GM23338 (cell line): Measurements from ENCODE around the gene ZCCHC13. TPM values are rescaled to one million over a fixed set of nuclear protein-coding genes. Genes with fewer than 3 reads are reported as not detected.

Source experiments
- ATAC-seq: fragments of 200-7000 bp; cut with Tn5 transposase; 3 replicates; pipeline ENCODE4 v1.9.1; 2020
- DNase-seq: peaks from one replicate; pipeline ENCODE4 v3.0.0-alpha.2; 2015; ENCODE audit warnings: low spot score
- H2AFZ ChIP-seq: fragments of 200-600 bp; sonication (generic); 2 replicates; pipeline ENCODE4 v1.8.0; 2016; ENCODE audit warnings: antibody characterized with exemption, mild to moderate bottlenecking, moderate library complexity
- H3F3A ChIP-seq: fragments of 200-600 bp; sonication (generic); replicated peaks from 2 replicates; pipeline ENCODE4 v1.8.0; 2017; ENCODE audit warnings: antibody characterized with exemption, mixed run types, low read depth
- H3K27ac ChIP-seq: fragments of 200-600 bp; sonication (generic); 2 replicates; pipeline ENCODE4 v1.6.1; 2016; ENCODE audit warnings: low read depth
- H3K27me3 ChIP-seq: fragments of 200-600 bp; sonication (generic); 2 replicates; pipeline ENCODE4 v1.8.0; 2016; ENCODE audit warnings: mild to moderate bottlenecking, mixed run types, moderate library complexity; ENCODE audit not compliant: insufficient read depth
- H3K36me3 ChIP-seq: fragments of 200-600 bp; sonication (generic); 2 replicates; pipeline ENCODE4 v1.8.0; 2016; ENCODE audit warnings: mild to moderate bottlenecking; ENCODE audit not compliant: insufficient read depth
- H3K4me1 ChIP-seq: fragments of 200-600 bp; sonication (generic); 2 replicates; pipeline ENCODE4 v1.8.0; 2016; ENCODE audit warnings: mild to moderate bottlenecking, moderate library complexity; ENCODE audit not compliant: insufficient read depth
- H3K4me2 ChIP-seq: fragments of 200-600 bp; sonication (generic); 2 replicates; pipeline ENCODE4 v1.7.1; 2017; ENCODE audit warnings: mixed run types
- H3K4me3 ChIP-seq: fragments of 200-600 bp; sonication (generic); 2 replicates; pipeline ENCODE4 v1.6.1; 2016; ENCODE audit warnings: mixed run types
- H3K79me2 ChIP-seq: fragments of 200-600 bp; sonication (generic); replicated peaks from 2 replicates; pipeline ENCODE4 v1.8.0; 2017; ENCODE audit warnings: mild to moderate bottlenecking; ENCODE audit not compliant: insufficient read depth
- H3K9me2 ChIP-seq: fragments of 200-600 bp; sonication (generic); 2 replicates; pipeline ENCODE4 v1.8.0; 2017; ENCODE audit not compliant: insufficient read depth
- H4K20me1 ChIP-seq: fragments of 200-600 bp; sonication (generic); replicated peaks from 2 replicates; pipeline ENCODE4 v1.8.0; 2017; ENCODE audit warnings: mild to moderate bottlenecking; ENCODE audit not compliant: insufficient read depth
- H3K27ac Mint-ChIP-seq: 2 replicates; pipeline ENCODE4 v1.8.0; 2020; ENCODE audit warnings: inconsistent platforms, mild to moderate bottlenecking, moderate library complexity, mixed read lengths
- H3K27me3 Mint-ChIP-seq: 3 replicates; pipeline ENCODE4 v1.8.0; 2022; ENCODE audit warnings: low read depth, mild to moderate bottlenecking, moderate library complexity, mixed read lengths, inconsistent platforms; ENCODE audit not compliant: insufficient read depth, poor library complexity
- H3K36me3 Mint-ChIP-seq: 3 replicates; pipeline ENCODE4 v1.8.0; 2021; ENCODE audit warnings: low read depth, mild to moderate bottlenecking, inconsistent platforms, moderate library complexity, mixed read lengths
- H3K4me1 Mint-ChIP-seq: 3 replicates; pipeline ENCODE4 v1.8.0; 2020; ENCODE audit warnings: mild to moderate bottlenecking, inconsistent platforms, mixed read lengths
- H3K4me3 Mint-ChIP-seq: 3 replicates; pipeline ENCODE4 v1.8.0; 2021; ENCODE audit warnings: moderate library complexity, mild to moderate bottlenecking, inconsistent platforms, mixed read lengths
- H3K9me3 Mint-ChIP-seq: 3 replicates; pipeline ENCODE4 v1.8.0; 2020; ENCODE audit warnings: moderate library complexity, mild to moderate bottlenecking, inconsistent platforms, mixed read lengths
- CREB1 ChIP-seq: fragments of 250-450 bp; sonication (Bioruptor Pico); IDR thresholded peaks from 2 replicates; pipeline ENCODE4 v1.5.0; 2020; ENCODE audit warnings: low read depth, mild to moderate bottlenecking, moderate library complexity
- EZH2 ChIP-seq: fragments of 200-600 bp; sonication (generic); IDR thresholded peaks from one replicate; pipeline ENCODE4 v1.8.0; 2017; ENCODE audit warnings: antibody characterized with exemption, mild to moderate bottlenecking, low read depth; ENCODE audit not compliant: unreplicated experiment
- EZH2phosphoT487 ChIP-seq: fragments of 200-600 bp; sonication (generic); IDR thresholded peaks from one replicate; pipeline ENCODE4 v1.8.1; 2018; ENCODE audit warnings: antibody characterized with exemption; ENCODE audit not compliant: unreplicated experiment
- JUNB ChIP-seq: IDR thresholded peaks from one replicate; pipeline ENCODE4 v1.6.1; 2016; ENCODE audit warnings: antibody characterized with exemption; ENCODE audit not compliant: unreplicated experiment
- NANOG ChIP-seq: IDR thresholded peaks from 2 replicates; pipeline ENCODE4 v1.6.1; 2016; ENCODE audit warnings: antibody characterized with exemption, borderline replicate concordance
- POLR2AphosphoS5 ChIP-seq: IDR thresholded peaks from 2 replicates; pipeline ENCODE4 v1.6.1; 2016; ENCODE audit warnings: antibody characterized with exemption, low read depth
- REST ChIP-seq: IDR thresholded peaks from one replicate; pipeline ENCODE4 v1.6.1; 2018; ENCODE audit warnings: antibody characterized with exemption; ENCODE audit not compliant: unreplicated experiment
- STAT1 ChIP-seq: IDR thresholded peaks from one replicate; pipeline ENCODE4 v1.6.1; 2016; ENCODE audit warnings: antibody characterized with exemption; ENCODE audit not compliant: unreplicated experiment
- ZNF114 ChIP-seq: fragments of 250-450 bp; sonication (Bioruptor Pico); IDR thresholded peaks from 2 replicates; pipeline ENCODE4 v1.5.0; 2020; ENCODE audit warnings: mild to moderate bottlenecking, moderate library complexity
- ZNF331 ChIP-seq: fragments of 250-450 bp; sonication (Bioruptor Pico); IDR thresholded peaks from 2 replicates; pipeline ENCODE4 v1.5.0; 2020; ENCODE audit warnings: low read depth, mild to moderate bottlenecking, moderate library complexity
- polyA plus RNA-seq: library from polyadenylated mRNA; unstranded; fragments of >200 nt; fragmentation: Nextera tagmentation; extraction: Ambion mirVana; gene quantifications from 2 replicates; pipeline ENCODE4 v1.2.1, GENCODE V29; 2016
- total RNA-seq: library from RNA; depleted of rRNA; stranded (reverse); fragments of >200 nt; shearing (Covaris generic); gene quantifications from 2 replicates; pipeline ENCODE4 v1.2.3, GENCODE V29; 2014
- TF ChIP-seq, protein P1 (sequence below): fragments of 250-450 bp; sonication (Bioruptor Pico); IDR thresholded peaks from 2 replicates; pipeline ENCODE4 v1.5.0; 2020; ENCODE audit warnings: mild to moderate bottlenecking, moderate library complexity
- TF ChIP-seq, protein P2 (sequence below), 2 experiments: fragments of 200-600 bp in 1 of 2; sonication (generic) in 1 of 2; conservative IDR thresholded peaks; 2 replicates each; pipeline versions ENCODE4 v1.5.1 to v1.6.1; 2016 to 2017; ENCODE audit warnings: antibody characterized with exemption in 2 of 2, low read depth in 2 of 2, mild to moderate bottlenecking in 2 of 2, moderate library complexity in 1 of 2
- TF ChIP-seq, protein P3 (sequence below): IDR thresholded peaks from 2 replicates; pipeline ENCODE4 v1.6.1; 2016; ENCODE audit warnings: antibody characterized with exemption

The ZCCHC13 gene
- total and polyA plus RNA-seq, 2 experiments from 2014 or later: not detected

GRCh38 chrX:74353984-74354383 is 50.0 kb downstream of the ZCCHC13 start:
- Mint-ChIP-seq H3K4me3 (no peak overlapping the region), H3K27ac (no peak overlapping the region), H3K9me3 (no peaks in the 10 kb centered on the region), H3K27me3 (peaks cover 2% of the 10 kb centered on the region), H3K4me1 (no peaks in the 10 kb centered on the region), H3K36me3 (no peaks in the 10 kb centered on the region)
- Histone ChIP-seq H3K27ac (no peak overlapping the region), H3F3A (no peaks in the 10 kb centered on the region), H3K4me1 (no peaks in the 10 kb centered on the region), H3K9me2 (no peaks in the 10 kb centered on the region), H4K20me1 (no peaks in the 10 kb centered on the region), H3K4me2 (no peak overlapping the region), H3K4me3 (no peak overlapping the region), H2AFZ (no peak overlapping the region), H3K27me3 (no peaks in the 10 kb centered on the region), H3K79me2 (no peaks in the 10 kb centered on the region), H3K36me3 (no peaks in the 10 kb centered on the region)
- ATAC-seq (no peak), DNase-seq (no peak)
- no peak for TF ChIP-seq CREB1
- no peak for TF ChIP-seq JUNB
- TF ChIP-seq, protein P1, sequence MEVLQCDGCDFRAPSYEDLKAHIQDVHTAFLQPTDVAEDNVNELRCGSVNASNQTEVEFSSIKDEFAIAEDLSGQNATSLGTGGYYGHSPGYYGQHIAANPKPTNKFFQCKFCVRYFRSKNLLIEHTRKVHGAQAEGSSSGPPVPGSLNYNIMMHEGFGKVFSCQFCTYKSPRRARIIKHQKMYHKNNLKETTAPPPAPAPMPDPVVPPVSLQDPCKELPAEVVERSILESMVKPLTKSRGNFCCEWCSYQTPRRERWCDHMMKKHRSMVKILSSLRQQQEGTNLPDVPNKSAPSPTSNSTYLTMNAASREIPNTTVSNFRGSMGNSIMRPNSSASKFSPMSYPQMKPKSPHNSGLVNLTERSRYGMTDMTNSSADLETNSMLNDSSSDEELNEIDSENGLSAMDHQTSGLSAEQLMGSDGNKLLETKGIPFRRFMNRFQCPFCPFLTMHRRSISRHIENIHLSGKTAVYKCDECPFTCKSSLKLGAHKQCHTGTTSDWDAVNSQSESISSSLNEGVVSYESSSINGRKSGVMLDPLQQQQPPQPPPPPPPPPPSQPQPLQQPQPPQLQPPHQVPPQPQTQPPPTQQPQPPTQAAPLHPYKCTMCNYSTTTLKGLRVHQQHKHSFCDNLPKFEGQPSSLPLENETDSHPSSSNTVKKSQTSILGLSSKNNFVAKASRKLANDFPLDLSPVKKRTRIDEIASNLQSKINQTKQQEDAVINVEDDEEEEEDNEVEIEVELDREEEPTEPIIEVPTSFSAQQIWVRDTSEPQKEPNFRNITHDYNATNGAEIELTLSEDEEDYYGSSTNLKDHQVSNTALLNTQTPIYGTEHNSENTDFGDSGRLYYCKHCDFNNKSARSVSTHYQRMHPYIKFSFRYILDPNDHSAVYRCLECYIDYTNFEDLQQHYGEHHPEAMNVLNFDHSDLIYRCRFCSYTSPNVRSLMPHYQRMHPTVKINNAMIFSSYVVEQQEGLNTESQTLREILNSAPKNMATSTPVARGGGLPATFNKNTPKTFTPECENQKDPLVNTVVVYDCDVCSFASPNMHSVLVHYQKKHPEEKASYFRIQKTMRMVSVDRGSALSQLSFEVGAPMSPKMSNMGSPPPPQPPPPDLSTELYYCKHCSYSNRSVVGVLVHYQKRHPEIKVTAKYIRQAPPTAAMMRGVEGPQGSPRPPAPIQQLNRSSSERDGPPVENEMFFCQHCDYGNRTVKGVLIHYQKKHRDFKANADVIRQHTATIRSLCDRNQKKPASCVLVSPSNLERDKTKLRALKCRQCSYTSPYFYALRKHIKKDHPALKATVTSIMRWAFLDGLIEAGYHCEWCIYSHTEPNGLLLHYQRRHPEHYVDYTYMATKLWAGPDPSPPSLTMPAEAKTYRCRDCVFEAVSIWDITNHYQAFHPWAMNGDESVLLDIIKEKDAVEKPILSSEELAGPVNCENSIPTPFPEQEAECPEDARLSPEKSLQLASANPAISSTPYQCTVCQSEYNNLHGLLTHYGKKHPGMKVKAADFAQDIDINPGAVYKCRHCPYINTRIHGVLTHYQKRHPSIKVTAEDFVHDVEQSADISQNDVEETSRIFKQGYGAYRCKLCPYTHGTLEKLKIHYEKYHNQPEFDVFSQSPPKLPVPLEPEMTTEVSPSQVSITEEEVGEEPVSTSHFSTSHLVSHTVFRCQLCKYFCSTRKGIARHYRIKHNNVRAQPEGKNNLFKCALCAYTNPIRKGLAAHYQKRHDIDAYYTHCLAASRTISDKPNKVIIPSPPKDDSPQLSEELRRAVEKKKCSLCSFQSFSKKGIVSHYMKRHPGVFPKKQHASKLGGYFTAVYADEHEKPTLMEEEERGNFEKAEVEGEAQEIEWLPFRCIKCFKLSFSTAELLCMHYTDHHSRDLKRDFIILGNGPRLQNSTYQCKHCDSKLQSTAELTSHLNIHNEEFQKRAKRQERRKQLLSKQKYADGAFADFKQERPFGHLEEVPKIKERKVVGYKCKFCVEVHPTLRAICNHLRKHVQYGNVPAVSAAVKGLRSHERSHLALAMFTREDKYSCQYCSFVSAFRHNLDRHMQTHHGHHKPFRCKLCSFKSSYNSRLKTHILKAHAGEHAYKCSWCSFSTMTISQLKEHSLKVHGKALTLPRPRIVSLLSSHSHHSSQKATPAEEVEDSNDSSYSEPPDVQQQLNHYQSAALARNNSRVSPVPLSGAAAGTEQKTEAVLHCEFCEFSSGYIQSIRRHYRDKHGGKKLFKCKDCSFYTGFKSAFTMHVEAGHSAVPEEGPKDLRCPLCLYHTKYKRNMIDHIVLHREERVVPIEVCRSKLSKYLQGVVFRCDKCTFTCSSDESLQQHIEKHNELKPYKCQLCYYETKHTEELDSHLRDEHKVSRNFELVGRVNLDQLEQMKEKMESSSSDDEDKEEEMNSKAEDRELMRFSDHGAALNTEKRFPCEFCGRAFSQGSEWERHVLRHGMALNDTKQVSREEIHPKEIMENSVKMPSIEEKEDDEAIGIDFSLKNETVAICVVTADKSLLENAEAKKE (CRISPR knock-in tag): no peak
- TF ChIP-seq, protein P2, sequence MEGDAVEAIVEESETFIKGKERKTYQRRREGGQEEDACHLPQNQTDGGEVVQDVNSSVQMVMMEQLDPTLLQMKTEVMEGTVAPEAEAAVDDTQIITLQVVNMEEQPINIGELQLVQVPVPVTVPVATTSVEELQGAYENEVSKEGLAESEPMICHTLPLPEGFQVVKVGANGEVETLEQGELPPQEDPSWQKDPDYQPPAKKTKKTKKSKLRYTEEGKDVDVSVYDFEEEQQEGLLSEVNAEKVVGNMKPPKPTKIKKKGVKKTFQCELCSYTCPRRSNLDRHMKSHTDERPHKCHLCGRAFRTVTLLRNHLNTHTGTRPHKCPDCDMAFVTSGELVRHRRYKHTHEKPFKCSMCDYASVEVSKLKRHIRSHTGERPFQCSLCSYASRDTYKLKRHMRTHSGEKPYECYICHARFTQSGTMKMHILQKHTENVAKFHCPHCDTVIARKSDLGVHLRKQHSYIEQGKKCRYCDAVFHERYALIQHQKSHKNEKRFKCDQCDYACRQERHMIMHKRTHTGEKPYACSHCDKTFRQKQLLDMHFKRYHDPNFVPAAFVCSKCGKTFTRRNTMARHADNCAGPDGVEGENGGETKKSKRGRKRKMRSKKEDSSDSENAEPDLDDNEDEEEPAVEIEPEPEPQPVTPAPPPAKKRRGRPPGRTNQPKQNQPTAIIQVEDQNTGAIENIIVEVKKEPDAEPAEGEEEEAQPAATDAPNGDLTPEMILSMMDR (conservative IDR thresholded peaks at IDR 0.05; ENCODE audit: low read depth in 2 of 2): no peak
- TF ChIP-seq REST: no peak
- no peak for TF ChIP-seq POLR2AphosphoS5
- no peak for TF ChIP-seq NANOG
- TF ChIP-seq ZNF114 (CRISPR knock-in tag): no peak
- TF ChIP-seq ZNF331 (CRISPR knock-in tag): no peak
- no peak for TF ChIP-seq EZH2
- TF ChIP-seq EZH2phosphoT487: no peak
- TF ChIP-seq STAT1: no peak
- TF ChIP-seq, protein P3, sequence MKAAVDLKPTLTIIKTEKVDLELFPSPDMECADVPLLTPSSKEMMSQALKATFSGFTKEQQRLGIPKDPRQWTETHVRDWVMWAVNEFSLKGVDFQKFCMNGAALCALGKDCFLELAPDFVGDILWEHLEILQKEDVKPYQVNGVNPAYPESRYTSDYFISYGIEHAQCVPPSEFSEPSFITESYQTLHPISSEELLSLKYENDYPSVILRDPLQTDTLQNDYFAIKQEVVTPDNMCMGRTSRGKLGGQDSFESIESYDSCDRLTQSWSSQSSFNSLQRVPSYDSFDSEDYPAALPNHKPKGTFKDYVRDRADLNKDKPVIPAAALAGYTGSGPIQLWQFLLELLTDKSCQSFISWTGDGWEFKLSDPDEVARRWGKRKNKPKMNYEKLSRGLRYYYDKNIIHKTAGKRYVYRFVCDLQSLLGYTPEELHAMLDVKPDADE: no peak
